ENCODE results near the gene GPR55.

- TF ChIP-seq CTCF (optimal IDR thresholded peaks at IDR 0.05 in 1 of 3, IDR thresholded peaks at IDR 0.05 in 1 of 3, conservative IDR thresholded peaks at IDR 0.05 in 1 of 3; ENCODE audit: extremely low read depth in 1 of 3, insufficient read depth in 2 of 3, low read length in 3 of 3) (no peak), EZH2 (IDR thresholded peaks at IDR 0.05; ENCODE audit: low read length) (no peak)
Measured at GRCh38 chr2:230866756-230867523, 58.1 kb downstream of the GPR55 start.
